ENCODE results near the gene LAS1L.

- TF ChIP-seq POLR2A (IDR thresholded peaks at IDR 0.05; ENCODE audit: low read depth, low read length): no peak
- no peak for TF ChIP-seq POLR2AphosphoS5 (IDR thresholded peaks at IDR 0.05; ENCODE audit: low read depth, low read length)
These were observed 2.6 kb downstream of the LAS1L start for GRCh38 chrX:65532016-65532415.
